B cell (primary cell): ENCODE data around the gene GNAL. TPM values are rescaled to one million over a fixed set of nuclear protein-coding genes. Genes with fewer than 3 reads are reported as not detected.

Experiments
- ATAC-seq: fragments of 200-7000 bp; cut with Tn5 transposase; one replicate; pipeline ENCODE4 v1.10.0; 2021; ENCODE audit warnings: low read depth, mild to moderate bottlenecking, moderate number of reproducible peaks, moderate library complexity
- CTCF ChIA-PET: fragments of 350-600 bp; sonication (Branson Sonifier 250); formaldehyde crosslinking; loops from one replicate; lab custom pipeline; 2021; ENCODE audit warnings: antibody characterized with exemption, inconsistent platforms; lab: Charles Lee
- POLR2A ChIA-PET: fragments of 350-600 bp; sonication (Branson Sonifier 250); formaldehyde crosslinking; loops from one replicate; lab custom pipeline; 2021; ENCODE audit warnings: antibody characterized with exemption; lab: Charles Lee
- DNase-seq: peaks from one replicate; pipeline ENCODE4 v3.0.0; 2013
- H2AFZ ChIP-seq: 2 replicates; pipeline ENCODE4 v1.6.1; 2012; ENCODE audit warnings: mild to moderate bottlenecking, low read depth, low read length; ENCODE audit not compliant: insufficient read depth, poor library complexity, severe bottlenecking
- H3K27ac ChIP-seq, 2 donors: 1 replicate in 1 of 2; 2 replicates in 1 of 2; pipeline ENCODE4 v1.5.1; 2012 to 2013; ENCODE audit warnings: low read length in 2 of 2, mild to moderate bottlenecking in 2 of 2, moderate library complexity in 1 of 2
- H3K27me3 ChIP-seq, 4 experiments: fragments of 200-600 bp in 1 of 4; sonication (generic) in 1 of 4; replicated peaks in 1 of 4; 1 replicate in 2 of 4; 2 replicates in 2 of 4; pipeline versions ENCODE4 v1.6.1 to v1.7.0; 2013 to 2016; ENCODE audit warnings: low read length in 3 of 4, mild to moderate bottlenecking in 2 of 4, mixed read lengths in 1 of 4, moderate library complexity in 1 of 4; ENCODE audit not compliant: insufficient read depth in 4 of 4, control insufficient read depth in 3 of 4; ENCODE audit errors: control extremely low read depth in 1 of 4
- H3K36me3 ChIP-seq, 2 experiments: replicated peaks in 1 of 2; 1 replicate in 1 of 2; 2 replicates in 1 of 2; pipeline versions ENCODE4 v1.6.1 to v1.7.1; 2013; ENCODE audit warnings: low read length in 1 of 2; ENCODE audit not compliant: insufficient read depth in 2 of 2, control insufficient read depth in 1 of 2; ENCODE audit errors: control extremely low read depth in 1 of 2, extremely low read depth in 1 of 2
- H3K4me1 ChIP-seq, 2 donors: fragments of 200-600 bp in 1 of 2; sonication (generic) in 1 of 2; 1 replicate in 1 of 2; 2 replicates in 1 of 2; pipeline versions ENCODE4 v1.5.1 to v1.6.1; 2013 to 2017; ENCODE audit warnings: low read length in 2 of 2; ENCODE audit not compliant: control insufficient read depth in 2 of 2, insufficient read depth in 2 of 2
- H3K4me2 ChIP-seq: replicated peaks from 2 replicates; pipeline ENCODE3; 2012; ENCODE audit warnings: mild to moderate bottlenecking, low read depth, low read length; ENCODE audit not compliant: poor library complexity, severe bottlenecking
- H3K4me3 ChIP-seq, 5 experiments: fragments of 200-600 bp in 1 of 5; sonication (generic) in 1 of 5; 1 replicate in 3 of 5; 2 replicates in 2 of 5; pipeline versions ENCODE4 v1.5.1 to v1.7.0; 2011 to 2016; ENCODE audit warnings: low read length in 4 of 5, mild to moderate bottlenecking in 4 of 5, low read depth in 2 of 5, control low read depth in 1 of 5, moderate library complexity in 1 of 5; ENCODE audit not compliant: insufficient read depth in 1 of 5; ENCODE audit errors: control extremely low read depth in 1 of 5, extremely low read depth in 1 of 5
- H3K79me2 ChIP-seq: fragments of 200-600 bp; sonication (generic); one replicate; pipeline ENCODE4 v1.6.0; 2016; ENCODE audit warnings: low read length; ENCODE audit not compliant: control insufficient read depth, insufficient read depth
- H3K9ac ChIP-seq: fragments of 200-600 bp; sonication (generic); 2 replicates; pipeline ENCODE4 v1.6.1; 2017; ENCODE audit warnings: mild to moderate bottlenecking, low read length, moderate library complexity
- H3K9me3 ChIP-seq, 3 donors: one replicate each; pipeline versions ENCODE4 v1.6.1 to v1.7.1; 2013; ENCODE audit warnings: low read length in 2 of 3; ENCODE audit not compliant: control insufficient read depth in 2 of 3, insufficient read depth in 1 of 3; ENCODE audit errors: control extremely low read depth in 1 of 3
- H4K20me1 ChIP-seq: 2 replicates; pipeline ENCODE4 v1.6.0; 2012; ENCODE audit warnings: mild to moderate bottlenecking, low read length; ENCODE audit not compliant: insufficient read depth, control insufficient read depth, poor library complexity, severe bottlenecking
- H3K27ac Mint-ChIP-seq: one replicate; pipeline ENCODE4 v1.8.0; 2021; ENCODE audit warnings: mixed read lengths
- H3K27me3 Mint-ChIP-seq: one replicate; pipeline ENCODE4 v1.8.0; 2021; ENCODE audit warnings: mixed read lengths
- H3K4me1 Mint-ChIP-seq: one replicate; pipeline ENCODE4 v1.8.0; 2021; ENCODE audit warnings: mixed read lengths
- H3K4me3 Mint-ChIP-seq: one replicate; pipeline ENCODE4 v1.8.0; 2021; ENCODE audit warnings: mixed read lengths
- H3K9me3 Mint-ChIP-seq: one replicate; pipeline ENCODE4 v1.8.0; 2022; ENCODE audit warnings: mixed read lengths; ENCODE audit not compliant: insufficient read depth
- CTCF ChIP-seq: fragments of 200-600 bp; IDR thresholded peaks from one replicate; pipeline ENCODE4 v1.8.0; 2022; ENCODE audit warnings: antibody characterized with exemption, mild to moderate bottlenecking
- EZH2 ChIP-seq: IDR thresholded peaks from 2 replicates; pipeline ENCODE4 v1.6.1; 2012; ENCODE audit warnings: borderline replicate concordance, low read depth, mild to moderate bottlenecking, moderate library complexity, low read length; ENCODE audit not compliant: insufficient read depth, poor library complexity, severe bottlenecking
- WGBS: methylation state at CpG from one replicate; pipeline ENCODE4 v1.1.5; 2013; ENCODE audit warnings: missing lambda C conversion rate; ENCODE audit not compliant: insufficient coverage; 5-methylcytosine and 5-hydroxymethylcytosine counted together
- intact Hi-C: fragments of 100-400 bp; cut with micrococcal nuclease; formaldehyde crosslinking; loops from one replicate; pipeline ENCODE4 v1.10.0; 2022
- polyA plus RNA-seq: library from polyadenylated mRNA; depleted of rRNA; stranded (reverse); fragments of >200 nt; gene quantifications from 2 replicates; pipeline ENCODE4 v1.2.3, GENCODE V29; 2012
- total RNA-seq, 2 donors: library from RNA; stranded (reverse); fragments of 120-200 nt in 1 of 2; gene quantifications; 1 replicate in 1 of 2; 2 replicates in 1 of 2; pipeline versions ENCODE4 v1.2.3 to v1.2.4, GENCODE V29; 2013 to 2022

GNAL gene
- total and polyA plus RNA-seq, 2 donors (not counting 1 experiment from before 2014, with no cell fraction given): 0.01 to 0.12 TPM

GRCh38 chr18:11905613-11906012, 216.5 kb downstream of the GNAL start:
- Histone ChIP-seq H3K4me3 (no peak overlapping the region), H3K9ac (no peak overlapping the region), H2AFZ (no peak overlapping the region), H3K9me3 (no peaks in the 10 kb centered on the region), H4K20me1 (no peaks in the 10 kb centered on the region), H3K36me3 (peaks cover 0 to 29% of the 10 kb centered on the region in 2 experiments), H3K27ac (no peak overlapping the region), H3K4me1 (peaks cover 13 to 18% of the 10 kb centered on the region in 2 donors), H3K4me2 (no peak overlapping the region), H3K79me2 (peaks cover 25% of the 10 kb centered on the region), H3K27me3 (no peaks in the 10 kb centered on the region)
- no peak for TF ChIP-seq CTCF
- TF ChIP-seq EZH2: no peak
- WGBS: 100% methylated on average over 2 of the region's 4 CpGs
- ATAC-seq: no peak
- no peak overlapping the region for H3K4me3 Mint-ChIP-seq
- H3K4me1 Mint-ChIP-seq: peaks cover 21% of the 10 kb centered on the region
- no peak for DNase-seq
- no peaks in the 10 kb centered on the region for H3K27me3 Mint-ChIP-seq
- no peak overlapping the region for H3K27ac Mint-ChIP-seq
- no peaks in the 10 kb centered on the region for H3K9me3 Mint-ChIP-seq
- CTCF ChIA-PET: interaction anchor here (1.0 kb wide), 1 partner anchor 35 kb away, joined by 3 read pairs; no protein-coding TSS in a partner anchor
- POLR2A ChIA-PET: no interaction called here
- intact Hi-C loops: no loop called here

- H3K9me3 Mint-ChIP-seq: no peaks in the 10 kb centered on the region
- H3K4me3 ChIP-seq: no peak overlapping the region
- no peak overlapping the region for H3K4me2 ChIP-seq
- no peaks in the 10 kb centered on the region for H3K9me3 ChIP-seq
- peaks cover 0 to 29% of the 10 kb centered on the region in 2 experiments for H3K36me3 ChIP-seq
- H3K79me2 ChIP-seq: peaks cover 25% of the 10 kb centered on the region
- no peaks in the 10 kb centered on the region for H3K27me3 ChIP-seq
- ChIA-PET CTCF (interaction anchor here (0.5 to 1.0 kb wide), 2 partner anchors 31 to 35 kb away, joined by 3 read pairs; no protein-coding TSS in a partner anchor), POLR2A (no interaction called here)
- WGBS: no CpG with 5 or more reads among the region's 1 CpG
- no peak for TF ChIP-seq CTCF
- no peak for TF ChIP-seq EZH2
- H3K27ac ChIP-seq: no peak overlapping the region
- intact Hi-C loops: no loop called here
- H2AFZ ChIP-seq: no peak overlapping the region
- ATAC-seq: no peak
- no peak overlapping the region for H3K27ac Mint-ChIP-seq
- H4K20me1 ChIP-seq: no peaks in the 10 kb centered on the region
- H3K4me1 ChIP-seq: peaks cover 13 to 18% of the 10 kb centered on the region in 2 donors
- no peaks in the 10 kb centered on the region for H3K27me3 Mint-ChIP-seq
- H3K4me1 Mint-ChIP-seq: peaks cover 21% of the 10 kb centered on the region
- no peak for DNase-seq
- H3K9ac ChIP-seq: no peak overlapping the region
- no peak overlapping the region for H3K4me3 Mint-ChIP-seq
These were observed 217.1 kb downstream of the GNAL start for GRCh38 chr18:11906176-11906575.
